Right ventricle myocardium superior (tissue), 1 donor: ENCODE results near the gene MCAM. TPM values are rescaled to one million over a fixed set of nuclear protein-coding genes. Genes with fewer than 3 reads are reported as not detected.

Experiments
- ATAC-seq: fragments of 200-7000 bp; cut with Tn5 transposase; one replicate; pipeline ENCODE4 v1.9.1; 2020; ENCODE audit warnings: mild to moderate bottlenecking; ENCODE audit not compliant: poor library complexity
- DNase-seq: peaks from one replicate; pipeline ENCODE4 v3.0.0-alpha.2; 2020
- intact Hi-C: fragments of 100-400 bp; cut with DNase I; formaldehyde crosslinking; loops from one replicate; pipeline ENCODE4 v1.11.2; 2022
- total RNA-seq: library from RNA; stranded (reverse); fragmentation: NEBNext Ultra II Directional; extraction: Animal tissue kit (Norgen Biotek cat#: 25700); gene quantifications from one replicate; pipeline ENCODE4 v1.2.1, GENCODE V29; 2021
- donor health status: DM: no; HTN: yes; CAD: no; lungs with severe emphysema.

The MCAM gene
- total RNA-seq, 1 donor from 2014 or later, result 41.9 TPM

DNA sequence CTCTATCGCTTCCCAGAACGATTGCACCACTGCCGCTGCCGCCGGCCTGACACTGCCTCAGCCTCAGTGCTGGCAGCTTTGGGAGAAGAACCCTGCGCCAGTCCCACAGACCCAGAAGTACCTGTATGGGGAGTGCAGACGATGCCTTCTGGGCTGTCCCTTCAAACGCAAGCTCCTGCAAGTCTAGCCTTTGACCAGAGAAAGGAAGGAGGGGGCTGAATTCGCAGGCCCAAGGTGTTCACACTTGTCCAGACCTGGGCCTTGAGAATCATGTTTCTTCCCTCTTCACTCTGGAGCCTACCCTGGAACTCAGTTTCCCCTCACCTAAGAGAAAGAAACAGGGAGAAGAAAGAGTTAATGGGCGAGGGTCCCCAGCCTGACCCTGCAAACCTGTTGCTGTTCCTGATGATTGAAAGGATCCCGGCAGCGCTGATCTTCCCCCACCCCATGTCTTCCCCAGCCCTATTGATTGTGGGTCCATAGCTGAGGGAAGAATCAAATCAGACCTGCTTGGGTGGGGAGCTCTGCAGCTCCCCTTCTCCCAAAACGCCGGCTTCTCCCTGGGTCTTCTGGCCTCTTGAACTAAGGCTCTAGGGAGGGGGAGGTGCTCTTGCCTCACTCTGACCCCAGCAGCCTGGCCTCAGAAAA lies 786 bp upstream of the MCAM start:
- ATAC-seq (no peak), DNase-seq (no peak)
- intact Hi-C loops, result no loop called here

DNA sequence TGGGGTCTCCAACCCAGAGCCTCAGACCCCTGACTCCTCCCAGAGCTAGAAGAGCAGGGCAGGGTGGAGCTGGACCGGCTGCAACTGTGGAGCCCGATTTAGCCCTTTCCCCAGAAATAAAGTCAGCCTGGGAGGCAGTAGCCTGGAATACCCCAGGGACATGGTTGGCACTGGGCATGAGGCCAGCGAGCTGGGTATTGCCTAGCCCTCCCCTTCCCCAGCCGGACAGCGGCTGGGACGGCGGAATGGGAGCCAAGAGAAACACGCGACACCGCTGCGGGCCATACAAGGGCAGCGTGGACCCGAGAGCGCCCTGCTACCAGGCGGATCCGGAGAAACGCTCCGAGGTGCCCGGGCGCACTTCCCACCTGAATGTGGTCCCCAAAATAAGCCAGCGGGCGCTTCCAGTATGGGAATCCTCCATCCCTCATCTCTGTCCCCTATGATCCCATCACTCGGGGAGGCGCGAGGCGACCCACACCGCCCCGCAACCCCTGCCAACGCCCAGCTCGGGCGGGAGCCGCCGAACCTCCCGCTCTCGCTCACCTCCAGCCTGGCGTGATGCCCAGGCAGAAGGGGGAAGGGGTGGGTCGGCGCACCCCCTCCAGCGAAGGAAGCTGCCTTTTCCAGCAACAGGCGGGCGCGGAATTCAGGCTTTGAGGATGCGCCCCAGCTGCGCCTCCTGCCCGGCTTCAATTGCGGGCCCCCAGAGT lies 758 bp downstream of the MCAM start:
- DNase-seq (peak; percentile 83), ATAC-seq (peak; percentile 38)
- intact Hi-C loops, result no loop called here

GRCh38 chr11:119315131-119316015 lies 1.6 kb downstream of the MCAM start:
- intact Hi-C loops, result no loop called here

DNA sequence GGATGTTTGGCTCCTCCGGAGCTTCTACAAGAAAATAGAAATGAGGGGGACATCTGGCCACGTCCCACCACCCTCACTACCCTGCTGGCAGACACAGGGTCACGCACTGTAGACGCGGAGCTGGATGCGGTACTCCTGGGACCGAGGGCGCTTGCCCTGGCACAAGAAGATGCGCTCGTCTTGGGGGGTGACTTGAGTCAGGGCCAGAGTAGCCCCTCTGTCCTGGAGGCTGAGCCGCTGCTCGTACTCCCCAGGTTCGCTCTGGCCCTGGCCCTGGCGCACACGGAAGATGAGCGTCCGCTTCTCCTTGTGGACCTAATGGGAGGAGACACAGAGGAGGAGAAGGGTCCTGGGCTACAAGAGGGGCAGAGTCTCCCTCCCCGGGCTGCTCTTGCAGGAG lies 2.2 kb downstream of the MCAM start:
- no peak for DNase-seq
- intact Hi-C loops, result no loop called here

More at GRCh38 chr11:119315131-119316015, 1.6 kb downstream of the MCAM start:
- peak; percentile 44 for ATAC-seq
- no peak for DNase-seq

DNA sequence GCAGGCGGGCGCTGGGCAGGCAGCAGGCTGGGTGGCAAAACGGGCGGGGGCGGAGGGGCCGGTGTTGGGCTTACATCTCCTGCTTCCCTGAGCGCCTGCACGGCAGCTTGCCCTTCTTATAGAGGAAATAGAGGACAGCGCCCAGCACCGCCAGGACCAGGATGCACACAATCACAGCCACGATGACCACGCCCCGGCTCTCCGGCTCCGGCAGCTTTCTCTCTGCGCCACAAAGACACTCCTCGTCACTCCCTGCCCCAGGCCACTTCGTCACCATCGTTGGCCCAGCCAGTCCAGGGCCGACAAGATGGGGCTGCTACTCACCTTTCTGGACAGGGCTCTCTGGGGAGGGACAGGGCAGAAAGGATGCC lies 6.3 kb downstream of the MCAM start:
- ATAC-seq (no peak), DNase-seq (no peak)
- intact Hi-C loops, result no loop called here

More for the DNA sequence above, 2.2 kb downstream of the MCAM start:
- no peak for ATAC-seq

- ATAC-seq (no peak), DNase-seq (no peak)
- intact Hi-C loops, result no loop called here
These were observed 6.8 kb downstream of the MCAM start for GRCh38 chr11:119309953-119310681.

- intact Hi-C loops, result no loop called here
- DNase-seq (no peak), ATAC-seq (no peak)
These were observed 7.5 kb downstream of the MCAM start for GRCh38 chr11:119309411-119309810.

DNA sequence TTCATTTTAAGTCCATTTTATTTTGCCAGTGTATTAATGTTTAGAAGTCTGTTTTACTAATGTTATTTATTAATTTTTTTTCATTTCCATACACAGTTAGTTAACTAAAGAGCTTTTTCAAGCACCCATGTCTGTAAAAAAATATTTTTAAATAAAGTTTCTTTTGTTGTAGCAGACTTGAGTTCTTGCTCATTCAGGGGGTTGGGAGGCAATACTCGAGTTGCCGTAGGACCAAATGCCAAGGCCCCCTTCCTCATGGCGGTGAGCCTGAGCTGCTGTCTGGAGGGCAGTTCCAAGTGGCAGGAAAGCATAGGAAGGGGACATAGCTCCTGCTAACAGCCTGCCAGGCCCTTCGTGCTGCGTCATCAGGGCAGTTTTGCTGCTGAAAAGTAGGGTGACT lies 9.0 kb downstream of the MCAM start:
- intact Hi-C loops, result no loop called here
- no peak for DNase-seq
- ATAC-seq, result no peak

GRCh38 chr11:119307219-119307618 lies 9.7 kb downstream of the MCAM start:
- DNase-seq (no peak), ATAC-seq (peak; percentile 31)
- intact Hi-C loops, result no loop called here

DNA sequence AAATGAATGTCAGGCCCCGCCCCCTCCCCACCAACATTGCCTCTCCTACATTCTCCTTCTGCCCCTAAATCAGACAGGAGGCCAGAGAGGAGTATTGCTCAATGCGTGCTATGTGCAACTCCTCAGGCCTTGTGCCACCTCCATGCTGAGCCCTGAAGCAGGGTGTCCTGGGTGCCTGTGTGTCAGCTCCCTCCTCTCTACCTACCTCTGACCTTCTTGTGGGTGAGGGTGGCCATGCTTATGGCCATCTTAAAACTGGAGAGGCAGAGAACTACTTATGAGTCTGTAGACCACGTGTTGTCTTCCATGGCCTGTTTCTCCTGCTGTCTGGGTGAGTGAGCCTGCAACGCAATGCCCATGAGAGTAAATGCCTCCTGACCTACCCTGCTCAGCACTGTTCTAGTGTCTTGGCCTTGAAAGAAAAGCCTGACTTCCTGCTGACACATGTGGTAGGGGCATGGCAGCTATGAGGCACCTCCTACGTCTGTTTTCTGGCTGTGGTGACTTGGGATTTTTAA lies 10.5 kb downstream of the MCAM start:
- intact Hi-C loops, result no loop called here
- no peak for DNase-seq
- peak; percentile 42 for ATAC-seq

- no peak for ATAC-seq
- intact Hi-C loops, result no loop called here
- DNase-seq, result no peak
These were observed 11.2 kb downstream of the MCAM start for GRCh38 chr11:119305556-119306372.

DNA sequence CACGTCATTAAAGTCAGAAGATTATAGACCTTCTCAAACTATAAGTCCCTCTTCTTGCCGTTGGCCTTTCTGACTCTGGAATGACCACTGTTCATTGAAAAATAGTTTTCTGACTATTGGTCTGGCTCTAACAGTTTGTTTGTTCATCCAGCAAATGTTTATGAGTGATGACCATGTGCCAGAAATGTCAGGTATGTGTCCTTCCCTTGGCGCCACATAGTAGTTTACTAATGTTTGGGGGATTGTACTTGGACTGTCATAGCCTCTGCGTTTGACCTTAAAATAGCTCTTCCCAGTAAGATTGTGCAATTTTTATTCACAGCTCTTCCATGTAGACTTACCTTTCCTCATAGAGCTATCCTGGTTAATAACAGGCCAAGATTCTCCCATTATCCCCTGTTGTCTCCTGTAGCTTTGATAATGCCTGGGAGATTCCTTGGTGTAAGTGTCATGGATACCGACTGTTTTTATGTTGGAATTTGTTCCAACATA lies 13.7 kb downstream of the MCAM start:
- intact Hi-C loops, result no loop called here
- ATAC-seq (no peak), DNase-seq (no peak)

DNA sequence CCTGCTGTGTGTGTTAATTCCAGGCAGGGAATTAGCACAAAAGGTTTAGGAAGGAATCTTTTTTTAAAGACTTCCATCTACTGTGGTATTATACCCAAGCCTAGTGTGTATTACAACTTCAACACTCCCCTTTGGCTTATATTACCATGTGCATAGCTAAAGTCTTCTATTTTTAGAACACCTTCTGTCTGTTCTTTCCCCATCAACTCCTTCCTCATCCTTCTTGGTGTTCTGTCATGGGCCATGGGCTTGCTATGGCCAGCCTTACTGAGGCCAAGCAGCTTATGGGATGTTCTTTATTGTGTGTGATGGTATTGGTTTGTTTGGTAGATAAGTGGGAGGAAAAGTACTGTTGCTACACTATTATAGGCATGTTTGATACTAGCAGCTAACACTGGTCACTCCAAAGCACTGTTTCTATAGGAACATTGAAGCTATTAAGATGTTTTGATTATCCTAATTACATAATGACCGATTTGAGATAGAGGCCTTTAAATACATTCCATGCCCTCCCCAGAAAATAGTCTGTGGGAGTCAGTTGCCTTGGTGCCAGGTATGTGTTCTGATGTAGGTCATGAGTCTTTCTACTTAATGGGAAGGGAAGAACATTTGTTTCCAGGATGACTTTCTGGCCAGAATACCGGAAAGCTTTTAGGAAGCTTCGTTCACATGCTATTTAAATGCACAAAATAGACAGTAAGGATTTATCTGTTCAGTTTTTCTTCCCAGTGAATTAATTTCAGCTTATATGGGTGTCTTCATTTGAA lies 16.5 kb downstream of the MCAM start:
- DNase-seq (no peak), ATAC-seq (peak; percentile 36)
- intact Hi-C loops, result no loop called here

DNA sequence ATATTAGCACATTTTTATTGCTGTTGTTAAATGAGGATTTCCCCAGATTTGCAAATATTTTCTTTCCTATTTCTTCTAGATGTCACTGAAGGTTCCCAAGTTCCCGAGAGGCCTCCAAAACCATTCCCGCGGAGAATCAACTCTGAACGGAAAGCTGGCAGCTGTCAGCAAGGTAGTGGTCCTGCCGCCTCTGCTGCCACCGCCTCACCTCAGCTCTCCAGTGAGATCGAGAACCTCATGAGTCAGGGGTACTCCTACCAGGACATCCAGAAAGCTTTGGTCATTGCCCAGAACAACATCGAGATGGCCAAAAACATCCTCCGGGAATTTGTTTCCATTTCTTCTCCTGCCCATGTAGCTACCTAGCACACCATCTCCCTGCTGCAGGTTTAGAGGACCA lies 17.5 kb downstream of the MCAM start:
- no peak for DNase-seq
- no peak for ATAC-seq
- intact Hi-C loops, result no loop called here

GRCh38 chr11:119298726-119299125 lies 18.2 kb downstream of the MCAM start:
- DNase-seq (peak; percentile 82), ATAC-seq (peak; percentile 94)
- intact Hi-C loops, result no loop called here

DNA sequence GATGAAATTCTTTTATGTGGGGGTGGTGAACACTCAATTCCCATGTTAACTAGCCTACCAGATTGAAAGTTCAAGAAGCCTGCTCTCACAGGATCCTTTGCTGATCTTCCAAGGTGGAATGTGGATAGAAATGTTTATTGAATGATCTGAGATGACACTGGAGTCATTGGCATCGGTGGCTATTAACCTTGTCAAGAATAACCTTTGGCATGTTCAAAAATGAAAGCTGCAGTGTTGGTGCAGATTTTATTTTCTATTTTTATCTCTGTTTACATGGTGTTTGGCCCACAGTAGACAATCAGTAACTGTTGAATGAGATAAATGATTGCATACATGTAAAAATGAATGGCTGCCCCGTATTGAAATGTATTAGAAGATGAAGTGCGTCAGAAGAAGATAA lies 19.0 kb downstream of the MCAM start:
- ATAC-seq (no peak), DNase-seq (no peak)
- intact Hi-C loops, result no loop called here

GRCh38 chr11:119295178-119295577 lies 21.8 kb downstream of the MCAM start:
- intact Hi-C loops, result no loop called here
- ATAC-seq (no peak), DNase-seq (no peak)
